Coronary artery (tissue), 2 donors: ENCODE results near the gene PEF1.

Experiments
- DNase-seq: peaks from one replicate; pipeline ENCODE4 v3.0.0-alpha.2; 2017; ENCODE audit warnings: low spot score
- H3K27ac ChIP-seq, 2 donors: fragments of 200-600 bp; sonication (generic); one replicate each; pipeline ENCODE4 v1.5.1; 2016 to 2019
- H3K4me3 ChIP-seq: fragments of 200-600 bp; sonication (generic); 2 replicates; pipeline ENCODE4 v1.5.1; 2016; ENCODE audit warnings: mild to moderate bottlenecking, moderate library complexity
- CTCF ChIP-seq: fragments of 200-600 bp; sonication (generic); IDR thresholded peaks from one replicate; pipeline ENCODE4 v1.5.1; 2019; ENCODE audit warnings: antibody characterized with exemption

Gene PEF1

DNA sequence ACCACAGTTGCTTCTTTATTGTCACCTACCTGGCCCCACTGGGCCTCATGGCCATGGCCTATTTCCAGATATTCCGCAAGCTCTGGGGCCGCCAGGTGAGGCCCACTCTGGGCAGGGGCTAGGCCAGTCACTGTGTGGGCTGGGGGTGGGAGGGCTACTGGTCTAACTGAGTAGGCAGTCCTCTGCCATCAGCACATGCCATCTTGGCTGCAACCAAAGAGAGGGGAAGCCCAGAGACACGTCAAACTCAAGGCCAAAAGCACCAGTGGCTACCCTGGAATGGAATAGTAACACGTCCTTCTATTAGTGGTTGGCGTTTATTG is 23.2 kb downstream of the PEF1 start:
- TF ChIP-seq CTCF: no peak
- DNase-seq: peak; percentile 69
- no peak overlapping the region for H3K27ac ChIP-seq
- no peak overlapping the region for H3K4me3 ChIP-seq

DNA sequence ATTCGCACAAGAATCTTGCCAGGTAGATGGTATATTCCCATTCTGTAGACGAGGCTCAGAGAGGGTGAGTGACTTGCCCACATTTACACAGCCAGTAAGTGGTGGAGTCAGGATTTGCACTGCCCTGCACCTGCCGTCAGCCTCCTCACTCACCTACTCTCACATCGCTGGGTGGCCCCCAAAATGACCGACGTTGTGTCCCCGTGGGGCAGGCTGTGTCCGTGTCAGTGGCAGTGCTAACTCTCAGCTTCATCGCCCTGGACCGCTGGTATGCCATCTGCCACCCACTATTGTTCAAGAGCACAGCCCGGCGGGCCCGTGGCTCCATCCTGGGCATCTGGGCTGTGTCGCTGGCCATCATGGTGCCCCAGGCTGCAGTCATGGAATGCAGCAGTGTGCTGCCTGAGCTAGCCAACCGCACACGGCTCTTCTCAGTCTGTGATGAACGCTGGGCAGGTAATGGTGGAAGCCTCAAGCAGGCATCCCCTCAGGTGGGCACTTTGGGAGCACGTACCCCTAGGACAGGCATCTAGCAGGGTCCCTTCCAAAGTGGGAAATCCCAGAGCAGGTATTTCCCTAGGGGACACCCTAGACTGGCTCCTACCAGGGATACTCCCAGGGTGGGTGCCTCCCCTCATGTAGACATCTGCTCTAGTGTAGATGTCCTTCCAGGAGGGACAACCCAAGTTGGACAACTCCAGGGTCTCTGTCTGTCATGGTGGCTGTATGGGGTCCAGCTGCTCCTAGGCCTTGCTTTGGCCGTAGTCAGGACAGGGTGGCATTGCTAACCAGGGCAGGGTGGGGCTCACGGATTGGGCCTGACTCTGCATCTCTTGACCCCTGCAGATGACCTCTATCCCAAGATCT is 23.8 kb downstream of the PEF1 start:
- no peak for TF ChIP-seq CTCF
- no peak overlapping the region for H3K4me3 ChIP-seq
- no peak overlapping the region for H3K27ac ChIP-seq
- DNase-seq: peak; percentile 49

GRCh38 chr1:31618916-31619846 is 25.5 kb downstream of the PEF1 start:
- DNase-seq: peak; percentile 66
- Histone ChIP-seq H3K27ac (no peak overlapping the region), H3K4me3 (no peak overlapping the region)
- no peak for TF ChIP-seq CTCF

GRCh38 chr1:31617916-31618746 is 26.5 kb downstream of the PEF1 start:
- Histone ChIP-seq H3K4me3 (peak overlapping the region; percentile 75), H3K27ac (peak overlapping the region in 1 of 2 donors; percentile 40)
- TF ChIP-seq CTCF: peak; percentile 92
- peak; percentile 74 for DNase-seq

DNA sequence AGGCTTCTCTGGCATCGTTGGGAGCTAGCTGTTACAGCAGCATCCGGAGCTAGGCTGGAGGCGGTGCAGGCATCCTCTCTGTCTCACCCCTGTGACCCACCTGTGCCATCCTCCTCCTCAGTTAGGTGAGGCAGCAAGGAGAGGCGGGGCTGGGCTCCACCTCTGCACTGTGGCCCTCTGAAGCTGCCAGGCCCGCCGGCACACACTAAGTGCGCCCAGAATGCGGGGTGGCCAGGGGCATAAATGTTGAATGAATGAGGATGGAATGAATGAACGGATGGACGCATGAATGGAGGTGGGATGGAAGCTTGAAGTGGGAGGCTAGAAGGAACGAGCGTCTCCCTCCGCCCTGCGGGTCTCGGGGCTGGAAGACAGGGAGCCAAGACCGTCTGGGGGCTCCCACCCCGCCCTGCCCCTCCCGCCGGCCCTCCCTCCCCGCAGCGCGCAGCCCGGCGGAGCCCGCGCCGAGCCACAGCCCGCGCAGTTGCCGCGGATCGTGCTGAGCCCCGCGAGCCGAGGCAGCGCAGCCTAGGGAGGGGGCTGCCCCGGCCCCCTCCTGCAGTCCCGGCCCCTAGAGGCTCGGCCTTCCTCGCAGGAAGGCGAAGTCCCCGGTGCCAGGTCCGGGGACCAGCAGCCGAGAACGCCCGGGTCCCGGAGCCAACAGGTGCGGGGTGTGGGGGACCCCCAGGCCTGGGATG is 27.3 kb downstream of the PEF1 start, which contains the start of gene HCRTR1:
Gene HCRTR1, plus strand, starts transcription at position 472 of the 698 bp plus-strand sequence. CDS start 1,504 bp downstream, outside the sequence.
- Histone ChIP-seq H3K4me3 (peak within 1 kb of the TSS; percentile 75), H3K27ac (peak within 1 kb of the TSS in 1 of 2 donors; percentile 40)
- peak; percentile 58 for DNase-seq
- TF ChIP-seq CTCF: no peak

DNA sequence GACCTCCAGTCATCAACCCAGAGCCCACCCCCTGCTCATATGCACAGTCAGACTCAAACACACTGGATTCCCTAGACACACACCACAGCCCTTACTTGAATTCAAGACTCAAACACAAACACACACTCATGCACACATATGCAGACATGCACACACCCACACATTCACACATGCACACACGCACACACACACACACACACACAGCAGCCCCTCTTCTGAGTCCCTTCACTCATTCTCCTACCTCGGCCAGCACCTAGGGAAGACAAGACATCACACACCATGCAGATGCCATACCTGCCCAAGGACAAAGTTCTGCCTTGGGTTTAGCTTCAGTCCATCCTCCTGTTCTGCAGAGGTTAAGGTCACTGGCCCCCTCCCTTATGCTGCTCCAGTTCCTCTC is 28.7 kb downstream of the PEF1 start:
- DNase-seq: no peak
- no peak for TF ChIP-seq CTCF
- H3K27ac ChIP-seq: no peak overlapping the region

More for the DNA sequence above, 28.7 kb downstream of the PEF1 start:
- no peak overlapping the region for H3K4me3 ChIP-seq
